AG20443 (cell line): ENCODE data around the gene CC2D1A.
"Not testable (repeated sequence)": the region's sequence is repeated elsewhere in the genome, so short reads cannot be mapped to it uniquely, and the experiment has no call there.

ENCODE experiments used
- DNase-seq: peaks from one replicate; pipeline ENCODE4 v3.0.0; 2012; ENCODE audit warnings: low spot score, mixed read lengths

CC2D1A gene

DNA sequence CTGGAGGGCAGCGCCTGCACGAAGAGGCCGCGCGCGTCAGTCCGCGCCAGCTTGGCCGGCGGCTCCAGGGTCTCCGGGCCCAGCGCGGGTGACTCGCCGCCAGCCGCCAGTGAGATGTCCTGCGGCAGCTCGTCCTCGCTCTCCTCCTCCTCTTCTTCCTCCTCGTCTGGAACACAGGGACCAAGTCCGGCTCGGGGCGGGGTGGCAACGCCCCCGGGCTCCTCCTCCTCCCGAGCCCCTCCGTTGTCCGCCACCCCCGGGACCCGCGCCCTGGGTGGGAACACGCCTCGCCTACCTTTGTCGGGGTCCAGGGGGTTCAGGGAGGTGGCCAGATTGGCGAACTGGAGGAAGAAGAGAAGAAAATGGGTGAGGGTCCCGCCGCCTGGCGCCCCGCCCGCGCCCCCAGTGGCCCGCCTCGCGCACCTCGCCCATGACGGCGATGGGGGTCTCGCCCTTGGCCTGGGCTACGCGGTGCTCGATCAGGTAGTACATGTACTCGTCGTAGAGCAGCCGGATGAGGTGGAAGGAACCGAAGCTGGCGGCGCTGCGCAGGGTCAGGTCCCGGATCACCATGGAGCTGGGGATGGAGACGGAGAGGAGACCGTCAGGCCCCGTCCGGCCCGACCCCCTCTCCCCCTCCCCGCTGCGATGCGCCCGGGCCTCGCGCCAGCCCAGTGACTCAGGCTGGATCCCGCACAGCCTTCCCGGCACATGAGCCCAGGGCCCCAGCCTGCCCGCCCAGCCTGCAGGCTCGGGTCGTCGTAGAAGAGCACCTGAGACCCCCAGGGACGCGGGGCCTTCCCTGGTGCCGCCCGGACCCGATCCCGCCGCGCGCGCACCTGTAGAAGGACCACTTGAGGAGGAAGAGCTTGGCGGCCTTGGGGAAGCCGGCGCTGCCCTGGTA lies 57.0 kb downstream of the CC2D1A start:
- DNase-seq: no peak

DNA sequence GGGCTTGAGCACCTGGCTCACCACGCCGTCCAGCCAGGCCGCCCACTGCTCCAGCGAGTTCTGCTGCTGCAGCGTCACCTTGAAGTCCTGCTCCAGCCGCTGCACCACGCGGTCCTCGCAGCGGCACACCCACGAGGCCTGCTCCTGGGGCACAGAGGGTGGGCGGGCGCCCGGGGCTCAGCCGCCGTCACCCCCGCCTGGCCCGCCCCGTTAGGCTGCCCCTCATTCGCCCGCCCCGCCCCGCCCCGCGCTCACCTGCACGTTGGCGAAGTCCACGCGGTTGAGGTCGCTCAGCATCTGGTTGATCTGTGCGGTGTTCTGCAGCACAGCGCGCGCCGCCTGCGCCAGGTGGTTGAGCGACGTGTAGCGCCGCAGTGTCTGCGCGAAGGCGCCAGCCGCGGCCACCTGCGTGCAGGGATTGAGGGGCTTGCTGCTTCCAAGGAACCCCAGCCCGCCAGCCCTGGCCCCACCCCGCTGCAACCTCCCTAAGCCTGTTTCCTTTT lies 57.7 kb downstream of the CC2D1A start:
- DNase-seq: no peak

DNA sequence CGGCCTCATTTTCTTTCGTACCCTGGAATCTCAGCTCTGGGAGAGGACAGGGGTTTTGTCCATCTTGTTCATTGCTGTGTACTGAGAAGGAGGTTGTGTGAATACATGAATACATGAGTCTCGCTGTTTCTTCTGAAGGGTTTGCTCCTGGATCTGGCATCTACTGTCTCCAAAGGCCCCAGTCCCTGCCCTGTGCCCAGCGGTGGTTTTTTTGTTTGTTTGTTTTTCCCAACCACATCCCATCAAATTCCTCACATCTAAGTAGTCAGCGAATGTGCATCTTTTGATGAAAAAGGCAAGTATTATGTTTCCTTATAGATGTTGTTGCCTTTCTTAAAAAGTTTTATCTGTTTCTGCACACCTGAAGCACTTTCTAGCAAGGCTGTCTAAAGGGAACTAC lies 58.8 kb downstream of the CC2D1A start:
- no peak for DNase-seq

- DNase-seq: no peak
Observed at GRCh38 chr19:13965377-13965896, 59.4 kb downstream of the CC2D1A start.

DNA sequence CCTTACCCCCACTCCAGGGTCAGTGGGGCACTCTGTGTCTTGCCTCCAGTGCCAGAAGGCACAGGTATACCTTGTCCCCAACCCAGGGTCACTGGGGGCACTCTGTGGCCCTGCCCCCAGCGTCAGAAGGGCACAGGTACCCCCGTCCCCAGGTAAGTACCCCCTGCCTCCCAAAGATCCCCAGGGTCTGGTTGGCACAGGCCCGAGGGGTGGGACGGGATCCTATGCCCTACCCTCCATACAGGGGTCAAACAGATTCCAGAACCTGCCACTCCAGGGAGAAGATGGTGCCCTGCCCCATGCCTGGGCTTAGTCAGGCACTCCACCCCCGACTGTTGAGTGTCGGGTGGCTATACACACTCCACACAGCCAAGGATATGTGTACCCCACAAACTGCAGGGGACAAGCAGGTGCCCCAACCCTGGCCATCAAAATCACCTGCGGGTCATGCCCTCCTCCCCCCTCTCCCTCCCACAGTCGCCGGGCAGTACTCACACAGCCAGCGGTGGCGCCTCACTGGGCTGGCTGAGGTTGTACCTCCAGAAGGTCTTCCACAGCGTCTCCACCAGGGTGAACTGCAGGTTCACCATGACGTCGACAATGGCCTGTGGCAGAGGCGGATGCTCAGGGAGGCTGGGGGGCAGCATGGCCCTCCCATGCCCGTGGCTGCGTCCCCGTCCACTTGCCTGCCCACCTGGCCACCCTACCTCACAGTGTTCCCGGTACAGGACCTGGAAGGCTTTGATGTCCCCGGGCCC lies 60.1 kb downstream of the CC2D1A start:
- no peak for DNase-seq

- no peak for DNase-seq
Observed at GRCh38 chr19:13966684-13967128, 60.7 kb downstream of the CC2D1A start.

GRCh38 chr19:13967206-13967605 lies 61.2 kb downstream of the CC2D1A start:
- DNase-seq: not testable (repeated sequence)

DNA sequence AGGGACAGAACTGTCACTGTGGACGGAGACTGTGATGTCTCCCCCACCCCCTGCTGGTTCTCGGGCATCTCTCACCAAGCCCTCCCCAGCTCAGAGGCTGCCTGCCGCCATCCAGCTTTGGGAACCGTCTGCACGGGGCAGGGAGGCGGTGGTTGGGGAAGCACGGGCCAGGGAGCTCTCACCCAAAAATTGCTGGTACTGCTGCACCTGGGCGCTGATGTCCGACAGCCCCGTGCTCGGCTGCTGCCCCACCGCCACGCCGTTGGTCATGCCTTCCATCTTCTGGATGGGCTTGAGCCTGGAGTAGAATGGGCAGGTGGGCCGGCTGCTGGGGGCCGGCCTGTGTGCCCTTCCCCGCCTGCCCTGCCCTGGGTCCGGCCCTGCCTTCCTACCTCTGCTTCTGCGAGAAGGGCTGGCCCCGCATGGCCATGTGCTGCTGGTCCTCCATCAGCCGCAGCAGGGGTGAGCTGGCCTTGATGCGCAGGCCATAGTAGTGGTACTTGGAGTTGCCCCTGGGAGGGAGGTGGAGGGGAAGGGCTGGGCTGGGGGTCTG lies 62.5 kb downstream of the CC2D1A start:
- DNase-seq: no peak

DNA sequence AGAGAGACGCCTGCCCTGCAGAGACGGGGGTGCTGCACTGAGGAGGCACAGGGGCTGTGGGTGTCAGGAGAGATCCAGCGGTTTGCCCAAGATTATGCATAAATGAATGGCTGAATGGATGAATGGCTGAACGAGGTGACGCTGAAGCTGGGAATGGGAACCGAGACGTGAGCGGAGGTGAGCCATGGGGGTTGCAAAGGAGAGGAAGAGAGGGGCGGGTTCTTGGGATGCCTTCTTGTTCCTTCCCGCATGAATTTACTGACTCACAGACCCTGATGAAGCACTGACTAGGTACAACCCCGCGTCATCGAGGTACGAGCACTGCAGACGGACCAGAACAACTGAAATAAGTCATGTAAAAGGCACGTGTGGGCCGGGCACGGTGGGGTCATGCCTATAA lies 63.0 kb downstream of the CC2D1A start:
- DNase-seq: no peak

DNA sequence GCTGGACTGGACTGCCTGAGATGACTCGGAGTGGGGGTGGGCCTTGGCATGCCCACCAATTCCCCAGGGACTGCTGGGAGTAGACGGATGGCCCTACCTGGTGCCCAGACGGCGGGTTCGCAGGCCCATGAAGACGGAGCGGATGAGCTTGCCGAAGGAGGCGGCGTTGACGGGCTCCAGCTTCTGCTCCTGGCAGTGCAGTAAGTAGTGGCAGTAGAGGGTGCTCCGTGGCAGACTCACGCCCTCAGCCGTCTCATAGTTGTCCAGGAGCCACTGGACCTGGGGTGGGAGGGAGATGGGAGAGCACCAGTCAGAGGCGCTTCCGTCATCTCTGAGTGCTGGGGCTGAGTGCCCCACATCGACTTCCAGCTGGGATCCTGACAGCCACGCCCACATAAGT lies 63.9 kb downstream of the CC2D1A start:
- DNase-seq: no peak

DNA sequence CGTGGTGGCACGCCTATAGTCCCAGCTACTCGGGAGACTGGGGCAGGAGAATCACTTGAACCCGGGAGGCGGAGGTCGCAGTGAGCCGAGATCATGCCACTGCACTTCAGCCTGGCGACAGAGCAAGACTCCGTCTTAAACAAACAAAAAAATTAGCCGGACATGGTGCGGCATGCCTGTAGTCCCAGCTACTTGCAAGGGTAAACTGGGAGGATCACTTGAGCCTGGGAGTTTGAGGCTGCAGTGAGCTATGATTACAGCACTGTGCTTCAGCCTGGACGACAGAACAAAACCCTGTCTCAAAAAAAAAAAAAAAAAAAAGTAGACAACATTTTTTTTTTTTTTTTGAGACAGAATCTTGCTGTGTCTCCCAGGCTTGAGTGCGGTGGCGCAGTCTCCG lies 65.9 kb downstream of the CC2D1A start:
- not testable (repeated sequence) for DNase-seq

DNA sequence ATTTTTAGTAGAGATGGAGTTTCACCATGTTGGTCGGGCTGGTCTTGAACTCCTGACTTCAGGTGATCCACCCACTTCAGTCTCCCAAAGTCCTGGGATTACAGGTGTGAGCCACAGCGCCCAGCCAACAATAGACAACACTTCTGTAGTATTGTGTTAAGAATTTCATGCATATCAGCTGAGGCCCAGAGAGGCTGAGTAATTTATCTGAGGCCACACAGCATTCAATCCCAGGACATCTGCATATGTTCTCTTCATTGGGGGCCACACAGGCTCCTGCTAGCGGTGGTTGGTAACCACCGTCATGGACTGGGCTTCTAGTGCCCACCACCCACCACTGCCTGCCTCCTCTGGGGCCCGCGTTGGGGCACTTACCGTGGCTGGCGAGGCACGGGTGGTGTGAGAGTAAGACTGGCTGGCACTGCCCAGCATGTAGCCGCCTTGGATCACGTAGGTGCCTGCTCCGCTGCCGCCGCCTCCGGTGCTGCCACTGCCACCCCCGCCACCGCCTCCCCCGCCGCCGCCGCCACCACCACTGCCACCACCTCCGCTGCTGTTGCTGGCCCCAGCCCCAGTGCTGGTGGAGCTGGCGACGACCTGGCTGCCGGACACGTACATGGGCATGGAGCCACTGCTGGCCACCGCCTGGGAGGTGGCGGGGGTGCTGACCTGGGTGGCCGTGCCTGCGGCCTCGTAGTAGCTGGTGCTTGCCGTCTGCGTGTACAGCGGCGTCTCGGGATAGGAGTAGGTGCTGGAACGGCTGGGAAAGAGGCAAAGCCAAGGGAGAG lies 66.6 kb downstream of the CC2D1A start:
- no peak for DNase-seq

DNA sequence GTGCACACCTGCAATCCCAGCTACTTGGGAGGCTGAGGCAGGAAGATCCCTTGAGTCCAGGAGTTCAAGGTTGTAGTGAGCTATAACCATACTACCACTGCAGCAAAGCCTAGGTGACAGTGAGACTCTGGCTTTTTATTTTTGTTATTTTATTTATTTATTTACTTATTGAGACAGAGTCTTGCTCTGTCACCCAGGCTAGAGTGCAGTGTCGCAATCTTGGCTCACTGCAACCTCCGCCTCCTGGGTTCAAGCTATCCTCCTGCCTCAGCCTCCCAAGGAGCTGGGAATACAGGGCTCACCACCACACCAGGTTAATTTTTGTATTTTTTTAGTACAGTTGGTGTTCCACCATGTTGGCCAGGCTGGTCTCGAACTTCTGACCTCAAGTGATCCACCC lies 67.5 kb downstream of the CC2D1A start:
- DNase-seq: not testable (repeated sequence)

DNA sequence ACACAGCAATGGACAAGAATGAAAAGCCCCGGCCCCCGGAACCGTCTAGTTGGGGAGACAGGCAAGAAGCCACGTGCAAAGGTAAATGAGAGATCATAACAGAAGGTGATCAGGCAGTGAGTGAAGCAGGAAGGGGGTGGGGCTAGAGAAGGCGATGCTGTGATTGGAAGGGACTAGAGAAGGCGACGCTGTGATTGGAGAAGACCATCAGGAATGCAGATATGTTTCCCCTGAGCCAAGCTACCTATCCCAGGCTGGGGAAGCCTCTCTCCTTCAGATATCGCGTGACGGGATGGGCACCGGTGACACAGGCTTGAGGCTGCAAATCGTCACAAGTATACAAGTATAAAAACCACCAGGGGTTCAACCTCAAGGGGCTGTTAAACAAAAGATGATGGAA lies 68.1 kb downstream of the CC2D1A start:
- peak; percentile 35 for DNase-seq

DNA sequence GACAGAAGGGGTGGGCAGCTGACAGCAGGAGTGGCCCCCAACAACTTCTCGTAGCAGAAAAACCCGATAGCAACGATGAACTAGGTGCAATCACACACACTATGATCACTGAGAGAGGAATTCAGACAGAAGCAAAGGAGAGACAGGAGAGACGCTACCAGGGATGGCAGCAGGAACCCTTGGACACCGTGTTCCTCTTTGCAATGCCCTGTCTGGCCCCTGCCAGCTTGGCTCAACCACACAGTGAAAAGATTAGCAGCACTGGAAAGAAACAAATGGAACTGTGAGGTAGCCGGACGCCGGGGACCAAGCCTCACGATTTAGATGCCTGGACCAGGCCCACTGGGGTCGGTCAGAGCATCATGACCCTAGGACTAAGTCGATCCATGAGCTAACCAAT lies 69.9 kb downstream of the CC2D1A start:
- DNase-seq: no peak

DNA sequence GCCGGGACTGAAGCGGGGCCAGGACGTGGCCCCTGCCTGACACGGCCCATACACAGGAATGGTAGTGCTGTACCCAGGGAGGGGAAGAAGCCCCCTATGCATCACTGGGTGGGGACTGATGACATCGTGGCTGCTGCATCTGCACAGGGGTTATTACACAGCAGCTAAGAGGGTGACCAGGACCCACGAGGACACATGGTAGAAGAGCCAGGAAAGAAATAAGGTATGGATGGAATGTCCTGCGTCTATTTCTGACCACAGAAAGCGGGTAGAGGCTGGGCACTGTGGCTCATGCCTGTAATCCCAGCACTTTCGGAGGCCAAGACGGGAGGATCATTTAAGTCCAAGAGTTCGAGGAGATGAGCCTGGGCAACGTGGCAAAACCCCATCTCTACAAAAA lies 70.4 kb downstream of the CC2D1A start:
- DNase-seq: no peak

GRCh38 chr19:13977803-13978202 lies 71.8 kb downstream of the CC2D1A start:
- DNase-seq: no peak

- peak; percentile 53 for DNase-seq
Observed at GRCh38 chr19:13978351-13979243, 72.6 kb downstream of the CC2D1A start.

- no peak for DNase-seq
Observed at GRCh38 chr19:13979244-13979615, 73.2 kb downstream of the CC2D1A start.

- no peak for DNase-seq
Observed at GRCh38 chr19:13979686-13980085, 73.7 kb downstream of the CC2D1A start.

GRCh38 chr19:13980340-13980739 lies 74.3 kb downstream of the CC2D1A start:
- DNase-seq: no peak
